Endothelial cell (in vitro differentiated cells): Measurements from ENCODE around the gene TFAP2B. TPM values are rescaled to one million over a fixed set of nuclear protein-coding genes. Genes with fewer than 3 reads are reported as not detected.

Experiments
- DNase-seq: peaks from one replicate; pipeline ENCODE4 v3.0.0; 2021; ENCODE audit warnings: low spot score
- H3K27ac Mint-ChIP-seq: one replicate; pipeline ENCODE4 v1.8.0; 2021; ENCODE audit warnings: mixed read lengths, inconsistent platforms; ENCODE audit not compliant: unreplicated experiment
- H3K27me3 Mint-ChIP-seq: one replicate; pipeline ENCODE4 v1.8.0; 2021; ENCODE audit warnings: mild to moderate bottlenecking, moderate library complexity, mixed read lengths, inconsistent platforms; ENCODE audit not compliant: unreplicated experiment
- H3K36me3 Mint-ChIP-seq: one replicate; pipeline ENCODE4 v1.8.0; 2021; ENCODE audit warnings: mild to moderate bottlenecking, low read depth, mixed read lengths, inconsistent platforms; ENCODE audit not compliant: unreplicated experiment
- H3K4me1 Mint-ChIP-seq: one replicate; pipeline ENCODE4 v1.8.0; 2021; ENCODE audit warnings: mild to moderate bottlenecking, mixed read lengths, inconsistent platforms; ENCODE audit not compliant: unreplicated experiment
- H3K4me3 Mint-ChIP-seq: one replicate; pipeline ENCODE4 v1.8.0; 2021; ENCODE audit warnings: mild to moderate bottlenecking, mixed read lengths, inconsistent platforms; ENCODE audit not compliant: unreplicated experiment
- H3K9me3 Mint-ChIP-seq: one replicate; pipeline ENCODE4 v1.8.0; 2021; ENCODE audit warnings: mixed read lengths, inconsistent platforms; ENCODE audit not compliant: unreplicated experiment
- CTCF ChIP-seq: fragments of 200-600 bp; sonication (generic); IDR thresholded peaks from one replicate; pipeline ENCODE4 v1.5.0; 2021; ENCODE audit warnings: antibody characterized with exemption; ENCODE audit not compliant: unreplicated experiment
- total RNA-seq: library from RNA; stranded (reverse); fragmentation: NEBNext Ultra II Directional; extraction: Animal tissue kit (Norgen Biotek cat#: 25700); gene quantifications from one replicate; pipeline ENCODE4 v1.2.1, GENCODE V29; 2021; ENCODE audit not compliant: unreplicated experiment

The TFAP2B gene
- total RNA-seq, 1 donor from 2014 or later = not detected

GRCh38 chr6:50792771-50793170 lies 25.9 kb upstream of the TFAP2B start:
- no peaks in the 10 kb centered on the region for H3K9me3 Mint-ChIP-seq
- peaks cover under 1% of the 10 kb centered on the region for H3K4me1 Mint-ChIP-seq
- no peak for DNase-seq
- no peaks in the 10 kb centered on the region for H3K27me3 Mint-ChIP-seq
- H3K36me3 Mint-ChIP-seq = no peaks in the 10 kb centered on the region
- H3K4me3 Mint-ChIP-seq = no peak overlapping the region
- H3K27ac Mint-ChIP-seq = no peak overlapping the region
- TF ChIP-seq CTCF = no peak

- DNase-seq = no peak
- no peaks in the 10 kb centered on the region for H3K9me3 Mint-ChIP-seq
- no peak overlapping the region for H3K27ac Mint-ChIP-seq
- no peak overlapping the region for H3K4me3 Mint-ChIP-seq
- no peaks in the 10 kb centered on the region for H3K36me3 Mint-ChIP-seq
- no peaks in the 10 kb centered on the region for H3K27me3 Mint-ChIP-seq
- no peaks in the 10 kb centered on the region for H3K4me1 Mint-ChIP-seq
- no peak for TF ChIP-seq CTCF
These were observed 23.1 kb upstream of the TFAP2B start for GRCh38 chr6:50795574-50795973.

GRCh38 chr6:50804283-50804682 lies 14.4 kb upstream of the TFAP2B start:
- no peaks in the 10 kb centered on the region for H3K36me3 Mint-ChIP-seq
- no peaks in the 10 kb centered on the region for H3K27me3 Mint-ChIP-seq
- DNase-seq = no peak
- H3K9me3 Mint-ChIP-seq = no peaks in the 10 kb centered on the region
- H3K27ac Mint-ChIP-seq = no peak overlapping the region
- no peak overlapping the region for H3K4me3 Mint-ChIP-seq
- no peaks in the 10 kb centered on the region for H3K4me1 Mint-ChIP-seq
- TF ChIP-seq CTCF = no peak

- no peak overlapping the region for H3K4me3 Mint-ChIP-seq
These were observed 11.6 kb upstream of the TFAP2B start for GRCh38 chr6:50807035-50807434.

More at GRCh38 chr6:50807035-50807434, 11.6 kb upstream of the TFAP2B start:
- no peak for TF ChIP-seq CTCF
- peaks cover 3% of the 10 kb centered on the region for H3K27me3 Mint-ChIP-seq
- no peaks in the 10 kb centered on the region for H3K4me1 Mint-ChIP-seq
- no peaks in the 10 kb centered on the region for H3K9me3 Mint-ChIP-seq
- no peaks in the 10 kb centered on the region for H3K36me3 Mint-ChIP-seq
- no peak overlapping the region for H3K27ac Mint-ChIP-seq
- DNase-seq = no peak
